A673 (cell line): ENCODE results near the gene MRPL30. TPM values are rescaled to one million over a fixed set of nuclear protein-coding genes. Genes with fewer than 3 reads are reported as not detected.

Experiments used
- BruUV-seq: library from RNA; stranded (reverse); fragments of 400-500 nt; replicated peaks from 2 replicates; lab custom pipeline; 2021; lab: Mats Ljungman, UMichigan
- CTCF ChIA-PET: fragments of 300-600 bp; sonication (Branson Sonifier 250); formaldehyde crosslinking; loops from one replicate; lab custom pipeline; 2022; ENCODE audit warnings: antibody characterized with exemption; lab: Charles Lee
- POLR2A ChIA-PET: fragments of 300-600 bp; sonication (Branson Sonifier 250); formaldehyde crosslinking; loops from one replicate; lab custom pipeline; 2022; ENCODE audit warnings: antibody characterized with exemption; ENCODE audit not compliant: low non-redundant PET; lab: Charles Lee
- DNase-seq: peaks from one replicate; pipeline ENCODE4 v3.0.0-alpha.2; 2015; ENCODE audit warnings: low spot score
- H3K27ac ChIP-seq: fragments of 200-600 bp; sonication (generic); 2 replicates; pipeline ENCODE4 v1.5.1; 2016; ENCODE audit warnings: mixed run types, low read depth, mild to moderate bottlenecking, mixed read lengths, antibody characterized with exemption, low read length; ENCODE audit not compliant: poor library complexity, severe bottlenecking
- H3K27me3 ChIP-seq: fragments of 200-600 bp; sonication (generic); replicated peaks from 2 replicates; pipeline ENCODE4 v1.6.1; 2017; ENCODE audit warnings: mixed run types, low read depth, mild to moderate bottlenecking, mixed read lengths, antibody characterized with exemption, low read length; ENCODE audit not compliant: insufficient read depth, poor library complexity
- H3K36me3 ChIP-seq: fragments of 200-600 bp; sonication (generic); 2 replicates; pipeline ENCODE4 v1.6.1; 2016; ENCODE audit warnings: mixed run types, mild to moderate bottlenecking, mixed read lengths, antibody characterized with exemption, low read length; ENCODE audit not compliant: insufficient read depth, poor library complexity, severe bottlenecking
- H3K4me1 ChIP-seq: fragments of 200-600 bp; sonication (generic); 2 replicates; pipeline ENCODE4 v1.6.1; 2017; ENCODE audit warnings: mixed run types, mild to moderate bottlenecking, mixed read lengths, antibody characterized with exemption, low read length; ENCODE audit not compliant: insufficient read depth, poor library complexity, severe bottlenecking
- H3K4me3 ChIP-seq: fragments of 200-600 bp; sonication (generic); 2 replicates; pipeline ENCODE4 v1.5.1; 2016; ENCODE audit warnings: low read depth, mixed run types, mild to moderate bottlenecking, mixed read lengths, low read length; ENCODE audit not compliant: poor library complexity, severe bottlenecking
- H3K9me3 ChIP-seq: fragments of 200-600 bp; sonication (generic); 2 replicates; pipeline ENCODE4 v1.6.1; 2016; ENCODE audit warnings: mixed run types, low read depth, mild to moderate bottlenecking, mixed read lengths, antibody characterized with exemption, low read length; ENCODE audit not compliant: poor library complexity, severe bottlenecking
- CTCF ChIP-seq: fragments of 300-800, 200-600 bp; sonication (generic); conservative IDR thresholded peaks from 2 replicates; pipeline ENCODE4 v1.5.1; 2017; ENCODE audit warnings: low read depth, mild to moderate bottlenecking, antibody characterized with exemption, low read length, moderate library complexity, mixed read lengths
- EZH2 ChIP-seq: fragments of 200-600 bp; sonication (generic); IDR thresholded peaks from 2 replicates; pipeline ENCODE4 v1.6.1; 2017; ENCODE audit warnings: borderline replicate concordance, low read depth, mild to moderate bottlenecking, mixed read lengths, antibody characterized with exemption, low read length; ENCODE audit not compliant: poor library complexity, severe bottlenecking
- intact Hi-C: fragments of 100-400 bp; cut with micrococcal nuclease; formaldehyde crosslinking; loops from one replicate; pipeline ENCODE4 v1.10.0; 2022; ENCODE audit not compliant: unreplicated experiment
- total RNA-seq: library from RNA; stranded (reverse); gene quantifications from 2 replicates; pipeline ENCODE4 v1.2.3, GENCODE V29; 2021

The MRPL30 gene
- total RNA-seq, 1 experiment from 2014 or later = 59.9 TPM

GRCh38 chr2:99140056-99140859 is 40.7 kb upstream of the MRPL30 start:
- H3K27me3 ChIP-seq = peaks cover 37% of the 10 kb centered on the region
- H3K9me3 ChIP-seq = no peaks in the 10 kb centered on the region
- CTCF ChIA-PET = interaction anchor here (1.0 kb wide), 1 partner anchor 74 kb away, joined by 3 read pairs; no protein-coding TSS in a partner anchor
- POLR2A ChIA-PET = no interaction called here
- no peak for TF ChIP-seq EZH2
- TF ChIP-seq CTCF = no peak
- DNase-seq = no peak
- H3K4me1 ChIP-seq = peaks cover 10% of the 10 kb centered on the region
- intact Hi-C loops = no loop called here
- no peaks in the 10 kb centered on the region for H3K36me3 ChIP-seq
- BruUV-seq = no TSS peak
- no peak overlapping the region for H3K27ac ChIP-seq
- peak overlapping the region; percentile 65 for H3K4me3 ChIP-seq

GRCh38 chr2:99140860-99141109 is 40.2 kb upstream of the MRPL30 start:
- intact Hi-C loops = no loop called here

More at GRCh38 chr2:99140860-99141109, 40.2 kb upstream of the MRPL30 start:
- Histone ChIP-seq H3K27ac (no peak overlapping the region), H3K4me1 (peaks cover 10% of the 10 kb centered on the region), H3K9me3 (no peaks in the 10 kb centered on the region), H3K4me3 (peak overlapping the region; percentile 65), H3K27me3 (peaks cover 37% of the 10 kb centered on the region), H3K36me3 (no peaks in the 10 kb centered on the region)
- TSS peak; percentile 43 for BruUV-seq
- DNase-seq = peak; percentile 35
- ChIA-PET CTCF (interaction anchor here (1.0 kb wide), 1 partner anchor 75 kb away, joined by 3 read pairs; no protein-coding TSS in a partner anchor), POLR2A (no interaction called here)
- no peak for TF ChIP-seq EZH2
- TF ChIP-seq CTCF = no peak
